A673 (cell line): ENCODE measurements around the gene TMEM88. TPM values are rescaled to one million over a fixed set of nuclear protein-coding genes. Genes with fewer than 3 reads are reported as not detected.

Experiments
- BruUV-seq: library from RNA; stranded (reverse); fragments of 400-500 nt; replicated peaks from 2 replicates; lab custom pipeline; 2021; lab: Mats Ljungman, UMichigan
- CTCF ChIA-PET: fragments of 300-600 bp; sonication (Branson Sonifier 250); formaldehyde crosslinking; loops from one replicate; lab custom pipeline; 2022; ENCODE audit warnings: antibody characterized with exemption; lab: Charles Lee
- POLR2A ChIA-PET: fragments of 300-600 bp; sonication (Branson Sonifier 250); formaldehyde crosslinking; loops from one replicate; lab custom pipeline; 2022; ENCODE audit warnings: antibody characterized with exemption; ENCODE audit not compliant: low non-redundant PET; lab: Charles Lee
- DNase-seq: peaks from one replicate; pipeline ENCODE4 v3.0.0-alpha.2; 2015; ENCODE audit warnings: low spot score
- H3K27ac ChIP-seq: fragments of 200-600 bp; sonication (generic); 2 replicates; pipeline ENCODE4 v1.5.1; 2016; ENCODE audit warnings: mixed run types, low read depth, mild to moderate bottlenecking, mixed read lengths, antibody characterized with exemption, low read length; ENCODE audit not compliant: poor library complexity, severe bottlenecking
- H3K27me3 ChIP-seq: fragments of 200-600 bp; sonication (generic); replicated peaks from 2 replicates; pipeline ENCODE4 v1.6.1; 2017; ENCODE audit warnings: mixed run types, low read depth, mild to moderate bottlenecking, mixed read lengths, antibody characterized with exemption, low read length; ENCODE audit not compliant: insufficient read depth, poor library complexity
- H3K36me3 ChIP-seq: fragments of 200-600 bp; sonication (generic); 2 replicates; pipeline ENCODE4 v1.6.1; 2016; ENCODE audit warnings: mixed run types, mild to moderate bottlenecking, mixed read lengths, antibody characterized with exemption, low read length; ENCODE audit not compliant: insufficient read depth, poor library complexity, severe bottlenecking
- H3K4me1 ChIP-seq: fragments of 200-600 bp; sonication (generic); 2 replicates; pipeline ENCODE4 v1.6.1; 2017; ENCODE audit warnings: mixed run types, mild to moderate bottlenecking, mixed read lengths, antibody characterized with exemption, low read length; ENCODE audit not compliant: insufficient read depth, poor library complexity, severe bottlenecking
- H3K4me3 ChIP-seq: fragments of 200-600 bp; sonication (generic); 2 replicates; pipeline ENCODE4 v1.5.1; 2016; ENCODE audit warnings: low read depth, mixed run types, mild to moderate bottlenecking, mixed read lengths, low read length; ENCODE audit not compliant: poor library complexity, severe bottlenecking
- H3K9me3 ChIP-seq: fragments of 200-600 bp; sonication (generic); 2 replicates; pipeline ENCODE4 v1.6.1; 2016; ENCODE audit warnings: mixed run types, low read depth, mild to moderate bottlenecking, mixed read lengths, antibody characterized with exemption, low read length; ENCODE audit not compliant: poor library complexity, severe bottlenecking
- CTCF ChIP-seq: fragments of 300-800, 200-600 bp; sonication (generic); conservative IDR thresholded peaks from 2 replicates; pipeline ENCODE4 v1.5.1; 2017; ENCODE audit warnings: low read depth, mild to moderate bottlenecking, antibody characterized with exemption, low read length, moderate library complexity, mixed read lengths
- EZH2 ChIP-seq: fragments of 200-600 bp; sonication (generic); IDR thresholded peaks from 2 replicates; pipeline ENCODE4 v1.6.1; 2017; ENCODE audit warnings: borderline replicate concordance, low read depth, mild to moderate bottlenecking, mixed read lengths, antibody characterized with exemption, low read length; ENCODE audit not compliant: poor library complexity, severe bottlenecking
- intact Hi-C: fragments of 100-400 bp; cut with micrococcal nuclease; formaldehyde crosslinking; loops from one replicate; pipeline ENCODE4 v1.10.0; 2022; ENCODE audit not compliant: unreplicated experiment
- total RNA-seq: library from RNA; stranded (reverse); gene quantifications from 2 replicates; pipeline ENCODE4 v1.2.3, GENCODE V29; 2021

Gene TMEM88
- total RNA-seq, 1 experiment from 2014 or later = 1.7 TPM

- CTCF ChIA-PET = no interaction called here
- no peak for TF ChIP-seq EZH2
- TF ChIP-seq CTCF = no peak
- Histone ChIP-seq H3K4me3 (no peak overlapping the region), H3K9me3 (no peaks in the 10 kb centered on the region), H3K4me1 (no peaks in the 10 kb centered on the region), H3K36me3 (no peaks in the 10 kb centered on the region), H3K27me3 (no peaks in the 10 kb centered on the region), H3K27ac (no peak overlapping the region)
- BruUV-seq = no TSS peak
- intact Hi-C loops = no loop called here
- POLR2A ChIA-PET = no interaction called here
- no peak for DNase-seq
Measured at GRCh38 chr17:7816926-7817642, 37.8 kb upstream of the TMEM88 start.

GRCh38 chr17:7817643-7817964 lies 37.3 kb upstream of the TMEM88 start:
- Histone ChIP-seq H3K27ac (no peak overlapping the region), H3K27me3 (no peaks in the 10 kb centered on the region), H3K9me3 (no peaks in the 10 kb centered on the region), H3K4me3 (no peak overlapping the region), H3K4me1 (no peaks in the 10 kb centered on the region), H3K36me3 (no peaks in the 10 kb centered on the region)
- POLR2A ChIA-PET = no interaction called here
- BruUV-seq = no TSS peak
- DNase-seq = no peak
- intact Hi-C loops = no loop called here
- no peak for TF ChIP-seq CTCF
- no peak for TF ChIP-seq EZH2
- CTCF ChIA-PET = no interaction called here

GRCh38 chr17:7818026-7818425 lies 36.8 kb upstream of the TMEM88 start:
- POLR2A ChIA-PET = no interaction called here
- TF ChIP-seq CTCF (no peak), EZH2 (no peak)
- no peaks in the 10 kb centered on the region for H3K4me1 ChIP-seq
- intact Hi-C loops = no loop called here
- H3K27me3 ChIP-seq = no peaks in the 10 kb centered on the region
- H3K36me3 ChIP-seq = no peaks in the 10 kb centered on the region
- no peaks in the 10 kb centered on the region for H3K9me3 ChIP-seq
- CTCF ChIA-PET = no interaction called here
- no peak overlapping the region for H3K27ac ChIP-seq
- BruUV-seq = no TSS peak
- no peak for DNase-seq
- H3K4me3 ChIP-seq = no peak overlapping the region
